HEK293T (cell line): ENCODE measurements around the gene APPL2.

ENCODE experiments used
- ARNT ChIP-seq: fragments of 450-650 bp; IDR thresholded peaks from 2 replicates; pipeline ENCODE4 v1.6.1; 2017; ENCODE audit warnings: mild to moderate bottlenecking
- BHLHE40 ChIP-seq: fragments of 450-650 bp; IDR thresholded peaks from 2 replicates; pipeline ENCODE4 v1.6.1; 2016; ENCODE audit warnings: mild to moderate bottlenecking, moderate library complexity, borderline replicate concordance
- CTBP1 ChIP-seq: fragments of 450-650 bp; IDR thresholded peaks from 2 replicates; pipeline ENCODE4 v1.6.1; 2016; ENCODE audit warnings: borderline replicate concordance
- ELF4 ChIP-seq: fragments of 450-650 bp; IDR thresholded peaks from 2 replicates; pipeline ENCODE4 v1.6.1; 2017; ENCODE audit warnings: antibody characterized with exemption
- FOXA1 ChIP-seq: fragments of 450-650 bp; IDR thresholded peaks from 2 replicates; pipeline ENCODE4 v1.6.1; 2016; ENCODE audit warnings: mild to moderate bottlenecking
- FOXM1 ChIP-seq: fragments of 450-650 bp; IDR thresholded peaks from 2 replicates; pipeline ENCODE4 v1.6.1; 2017; ENCODE audit warnings: mild to moderate bottlenecking, borderline replicate concordance
- HDGF ChIP-seq: fragments of 450-650 bp; IDR thresholded peaks from 2 replicates; pipeline ENCODE4 v1.6.1; 2017; ENCODE audit warnings: antibody characterized with exemption, borderline replicate concordance
- LEF1 ChIP-seq: fragments of 450-650 bp; IDR thresholded peaks from 2 replicates; pipeline ENCODE4 v1.6.1; 2017; ENCODE audit warnings: mild to moderate bottlenecking, borderline replicate concordance
- NFRKB ChIP-seq: fragments of 450-650 bp; IDR thresholded peaks from 2 replicates; pipeline ENCODE4 v1.6.1; 2016; ENCODE audit warnings: mild to moderate bottlenecking, moderate library complexity
- SP1 ChIP-seq: fragments of 450-650 bp; IDR thresholded peaks from 2 replicates; pipeline ENCODE4 v1.6.1; 2017
- SUZ12 ChIP-seq: fragments of 450-650 bp; IDR thresholded peaks from 2 replicates; pipeline ENCODE4 v1.6.1; 2016; ENCODE audit warnings: mild to moderate bottlenecking
- ZNF384 ChIP-seq: fragments of 450-650 bp; IDR thresholded peaks from 2 replicates; pipeline ENCODE4 v1.6.1; 2016
- TF ChIP-seq, protein P1 (sequence below): fragments of 450-650 bp; IDR thresholded peaks from 2 replicates; pipeline ENCODE4 v1.6.1; 2016

- no peak for TF ChIP-seq ZNF384
- TF ChIP-seq ARNT, result no peak
- TF ChIP-seq LEF1, result no peak
- TF ChIP-seq NFRKB, result no peak
- no peak for TF ChIP-seq FOXA1
- no peak for TF ChIP-seq SUZ12
- TF ChIP-seq CTBP1, result no peak
- no peak for TF ChIP-seq BHLHE40
- TF ChIP-seq, protein P1, sequence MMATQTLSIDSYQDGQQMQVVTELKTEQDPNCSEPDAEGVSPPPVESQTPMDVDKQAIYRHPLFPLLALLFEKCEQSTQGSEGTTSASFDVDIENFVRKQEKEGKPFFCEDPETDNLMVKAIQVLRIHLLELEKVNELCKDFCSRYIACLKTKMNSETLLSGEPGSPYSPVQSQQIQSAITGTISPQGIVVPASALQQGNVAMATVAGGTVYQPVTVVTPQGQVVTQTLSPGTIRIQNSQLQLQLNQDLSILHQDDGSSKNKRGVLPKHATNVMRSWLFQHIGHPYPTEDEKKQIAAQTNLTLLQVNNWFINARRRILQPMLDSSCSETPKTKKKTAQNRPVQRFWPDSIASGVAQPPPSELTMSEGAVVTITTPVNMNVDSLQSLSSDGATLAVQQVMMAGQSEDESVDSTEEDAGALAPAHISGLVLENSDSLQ, result no peak
- no peak for TF ChIP-seq SP1
- no peak for TF ChIP-seq ELF4
- TF ChIP-seq HDGF, result no peak
- no peak for TF ChIP-seq FOXM1
Measured at GRCh38 chr12:105227879-105228278, 8.1 kb downstream of the APPL2 start.
